Stimulated activated naive B cell treated with anti-CD40 and anti-IgM and Interleukin-4, amounts not matched to agents 10 μg/mL and 1 μg/mL and 100 μg/mL, for 72 hours (primary cell): ENCODE measurements around the gene NUDT19.

Source experiments
- ATAC-seq, 2 donors: fragments of 150-1000 bp; cut with Tn5 transposase; replicated peaks; 2 replicates each; pipeline ENCODE4 v1.10.0; 2021; ENCODE audit warnings: moderate library complexity in 1 of 2
- DNase-seq: peaks from one replicate; pipeline ENCODE4 v3.0.0; 2021
- H3K27ac Mint-ChIP-seq: one replicate; pipeline ENCODE4 v1.8.0; 2022; ENCODE audit warnings: mild to moderate bottlenecking, mixed read lengths
- H3K27me3 Mint-ChIP-seq, 2 donors: one replicate each; pipeline ENCODE4 v1.8.0; 2022; ENCODE audit warnings: mixed read lengths in 2 of 2
- H3K36me3 Mint-ChIP-seq, 2 donors: one replicate each; pipeline ENCODE4 v1.8.0; 2022; ENCODE audit warnings: mixed read lengths in 2 of 2, mild to moderate bottlenecking in 1 of 2
- H3K4me1 Mint-ChIP-seq, 2 donors: one replicate each; pipeline ENCODE4 v1.8.0; 2022; ENCODE audit warnings: mixed read lengths in 2 of 2, mild to moderate bottlenecking in 1 of 2
- H3K4me3 Mint-ChIP-seq, 2 donors: one replicate each; pipeline ENCODE4 v1.8.0; 2022; ENCODE audit warnings: mild to moderate bottlenecking in 2 of 2, mixed read lengths in 2 of 2, moderate library complexity in 1 of 2
- H3K9me3 Mint-ChIP-seq, 2 donors: one replicate each; pipeline ENCODE4 v1.8.0; 2022; ENCODE audit warnings: mixed read lengths in 2 of 2, mild to moderate bottlenecking in 1 of 2

NUDT19 gene

GRCh38 chr19:32748497-32748896 lies 56.9 kb downstream of the NUDT19 start:
- Mint-ChIP-seq H3K4me3 (no peak overlapping the region), H3K4me1 (no peaks in the 10 kb centered on the region), H3K27me3 (peaks cover 16 to 19% of the 10 kb centered on the region in 2 donors), H3K9me3 (no peaks in the 10 kb centered on the region), H3K27ac (no peak overlapping the region), H3K36me3 (no peaks in the 10 kb centered on the region)
- DNase-seq (no peak), ATAC-seq (peak; percentile 52 to 73)

GRCh38 chr19:32748948-32749347 lies 57.3 kb downstream of the NUDT19 start:
- Mint-ChIP-seq H3K4me1 (no peaks in the 10 kb centered on the region), H3K36me3 (no peaks in the 10 kb centered on the region)

GRCh38 chr19:32749361-32749760 lies 57.7 kb downstream of the NUDT19 start:
- Mint-ChIP-seq H3K27me3 (peaks cover 16 to 19% of the 10 kb centered on the region in 2 donors), H3K36me3 (no peaks in the 10 kb centered on the region), H3K9me3 (no peaks in the 10 kb centered on the region), H3K27ac (no peak overlapping the region), H3K4me3 (no peak overlapping the region), H3K4me1 (no peaks in the 10 kb centered on the region)
- ATAC-seq (no peak), DNase-seq (no peak)

More at GRCh38 chr19:32748948-32749347, 57.3 kb downstream of the NUDT19 start:
- ATAC-seq (no peak), DNase-seq (no peak)
- Mint-ChIP-seq H3K27me3 (peaks cover 16 to 19% of the 10 kb centered on the region in 2 donors), H3K9me3 (no peaks in the 10 kb centered on the region), H3K4me3 (no peak overlapping the region), H3K27ac (no peak overlapping the region)

- no peak for DNase-seq
- no peaks in the 10 kb centered on the region for H3K36me3 Mint-ChIP-seq
- peaks cover 16 to 24% of the 10 kb centered on the region in 2 donors for H3K27me3 Mint-ChIP-seq
- H3K4me1 Mint-ChIP-seq: no peaks in the 10 kb centered on the region
- ATAC-seq: peak; percentile 31 to 57
- no peak overlapping the region for H3K27ac Mint-ChIP-seq
- no peak overlapping the region for H3K4me3 Mint-ChIP-seq
- H3K9me3 Mint-ChIP-seq: no peaks in the 10 kb centered on the region
These were observed 58.9 kb downstream of the NUDT19 start for GRCh38 chr19:32750441-32751055.

- Mint-ChIP-seq H3K9me3 (no peaks in the 10 kb centered on the region), H3K4me1 (no peaks in the 10 kb centered on the region), H3K4me3 (no peak overlapping the region), H3K27ac (no peak overlapping the region), H3K36me3 (no peaks in the 10 kb centered on the region), H3K27me3 (peaks cover 16 to 24% of the 10 kb centered on the region in 2 donors)
- DNase-seq: no peak
- no peak for ATAC-seq
These were observed 59.4 kb downstream of the NUDT19 start for GRCh38 chr19:32751066-32751465.

GRCh38 chr19:32757189-32757588 lies 65.6 kb downstream of the NUDT19 start:
- Mint-ChIP-seq H3K27me3 (peaks cover 10 to 13% of the 10 kb centered on the region in 2 donors), H3K4me3 (no peak overlapping the region), H3K27ac (no peak overlapping the region), H3K36me3 (peaks cover 0 to 5% of the 10 kb centered on the region in 2 donors), H3K4me1 (no peaks in the 10 kb centered on the region), H3K9me3 (peaks cover 0 to 6% of the 10 kb centered on the region in 2 donors)
- no peak for ATAC-seq
- no peak for DNase-seq
